Loucy (cell line): Measurements from ENCODE around the gene TEX9.

Experiments
- H2AFZ ChIP-seq: fragments of 200-600 bp; sonication (generic); 2 replicates; pipeline ENCODE4 v1.6.0; 2016; ENCODE audit warnings: antibody characterized with exemption, mild to moderate bottlenecking, low read length, moderate library complexity
- H3F3A ChIP-seq: fragments of 200-600 bp; 2 replicates; pipeline ENCODE4 v1.6.0; 2016; ENCODE audit warnings: antibody characterized with exemption, low read depth, mild to moderate bottlenecking
- H3K27me3 ChIP-seq: fragments of 200-600 bp; sonication (generic); 2 replicates; pipeline ENCODE4 v1.6.1; 2014; ENCODE audit warnings: low read length, mild to moderate bottlenecking; ENCODE audit not compliant: insufficient read depth, poor library complexity, severe bottlenecking
- H3K36me3 ChIP-seq: fragments of 200-600 bp; sonication (generic); 2 replicates; pipeline ENCODE4 v1.6.1; 2016; ENCODE audit warnings: low read length; ENCODE audit not compliant: insufficient read depth
- H3K4me1 ChIP-seq: fragments of 200-600 bp; sonication (generic); 2 replicates; pipeline ENCODE4 v1.5.1; 2014; ENCODE audit warnings: low read length, mild to moderate bottlenecking; ENCODE audit not compliant: insufficient read depth, poor library complexity, severe bottlenecking
- H3K4me2 ChIP-seq: fragments of 200-600 bp; sonication (generic); 2 replicates; pipeline ENCODE4 v1.6.0; 2014; ENCODE audit warnings: antibody characterized with exemption, low read length, low read depth, mild to moderate bottlenecking; ENCODE audit not compliant: poor library complexity, severe bottlenecking
- H3K4me3 ChIP-seq: fragments of 200-600 bp; sonication (generic); 2 replicates; pipeline ENCODE4 v1.5.1; 2014; ENCODE audit warnings: low read length, mild to moderate bottlenecking, mixed read lengths; ENCODE audit not compliant: poor library complexity, severe bottlenecking
- H3K79me2 ChIP-seq: fragments of 200-600 bp; sonication (generic); 2 replicates; pipeline ENCODE4 v1.6.1; 2014; ENCODE audit warnings: low read length; ENCODE audit not compliant: insufficient read depth
- H3K9ac ChIP-seq: fragments of 200-600 bp; sonication (generic); 2 replicates; pipeline ENCODE4 v1.6.0; 2014; ENCODE audit warnings: mild to moderate bottlenecking, low read depth, low read length, moderate library complexity; ENCODE audit not compliant: poor library complexity, severe bottlenecking
- H3K9me2 ChIP-seq: fragments of 200-600 bp; sonication (generic); replicated peaks from 2 replicates; pipeline ENCODE4 v1.6.1; 2016; ENCODE audit warnings: low read depth, low read length, mixed read lengths
- H3K9me3 ChIP-seq: fragments of 200-600 bp; sonication (generic); 2 replicates; pipeline ENCODE4 v1.6.1; 2014; ENCODE audit warnings: mild to moderate bottlenecking, antibody characterized with exemption, low read length, low read depth; ENCODE audit not compliant: insufficient read depth
- H4K20me1 ChIP-seq: fragments of 200-600 bp; sonication (generic); 2 replicates; pipeline ENCODE4 v1.6.0; 2014; ENCODE audit warnings: antibody characterized with exemption, low read length, mild to moderate bottlenecking; ENCODE audit not compliant: insufficient read depth, poor library complexity, severe bottlenecking
- CTCF ChIP-seq: fragments of 200-600 bp; sonication (generic); conservative IDR thresholded peaks from 2 replicates; pipeline ENCODE4 v1.5.1; 2014; ENCODE audit warnings: mild to moderate bottlenecking, antibody characterized with exemption, low read length
- EZH2phosphoT487 ChIP-seq: fragments of 200-600 bp; IDR thresholded peaks from 2 replicates; pipeline ENCODE4 v1.6.1; 2018; ENCODE audit warnings: antibody characterized with exemption, mild to moderate bottlenecking, moderate library complexity, borderline replicate concordance

TEX9 gene

GRCh38 chr15:56344336-56344735 is 20.9 kb upstream of the TEX9 start:
- H3K9ac ChIP-seq, result no peak overlapping the region
- no peak for TF ChIP-seq CTCF
- no peak for TF ChIP-seq EZH2phosphoT487
- H2AFZ ChIP-seq, result no peak overlapping the region
- no peaks in the 10 kb centered on the region for H3K36me3 ChIP-seq
- no peaks in the 10 kb centered on the region for H4K20me1 ChIP-seq
- H3K79me2 ChIP-seq, result no peaks in the 10 kb centered on the region
- H3K4me3 ChIP-seq, result no peak overlapping the region
- no peaks in the 10 kb centered on the region for H3K9me2 ChIP-seq
- no peaks in the 10 kb centered on the region for H3K9me3 ChIP-seq
- no peak overlapping the region for H3K4me2 ChIP-seq
- no peaks in the 10 kb centered on the region for H3K27me3 ChIP-seq
- no peaks in the 10 kb centered on the region for H3F3A ChIP-seq
- H3K4me1 ChIP-seq, result no peaks in the 10 kb centered on the region

- Histone ChIP-seq H3K9me2 (no peaks in the 10 kb centered on the region), H3F3A (no peaks in the 10 kb centered on the region), H3K79me2 (no peaks in the 10 kb centered on the region), H3K4me3 (no peak overlapping the region), H2AFZ (no peak overlapping the region), H3K36me3 (no peaks in the 10 kb centered on the region), H4K20me1 (no peaks in the 10 kb centered on the region), H3K9me3 (no peaks in the 10 kb centered on the region), H3K4me1 (no peaks in the 10 kb centered on the region), H3K4me2 (no peak overlapping the region), H3K9ac (no peak overlapping the region), H3K27me3 (no peaks in the 10 kb centered on the region)
- TF ChIP-seq EZH2phosphoT487 (no peak), CTCF (no peak)
These were observed 18.8 kb upstream of the TEX9 start for GRCh38 chr15:56346414-56346813.

GRCh38 chr15:56349554-56349953 is 15.7 kb upstream of the TEX9 start:
- Histone ChIP-seq H2AFZ (no peak overlapping the region), H3F3A (no peaks in the 10 kb centered on the region), H3K9me3 (no peaks in the 10 kb centered on the region), H3K79me2 (no peaks in the 10 kb centered on the region), H3K9me2 (no peaks in the 10 kb centered on the region), H3K9ac (no peak overlapping the region), H3K36me3 (no peaks in the 10 kb centered on the region), H4K20me1 (no peaks in the 10 kb centered on the region), H3K4me1 (no peaks in the 10 kb centered on the region), H3K4me2 (no peak overlapping the region), H3K4me3 (no peak overlapping the region), H3K27me3 (no peaks in the 10 kb centered on the region)
- no peak for TF ChIP-seq EZH2phosphoT487
- TF ChIP-seq CTCF, result no peak
